GM18867 (cell line): ENCODE data around the gene PYROXD2.

Experiments used
- ATAC-seq: cut with Tn5 transposase; IDR thresholded peaks from one replicate; pipeline ENCODE4 v1.9.1; 2021; ENCODE audit warnings: mild to moderate bottlenecking, moderate library complexity; ENCODE audit not compliant: unreplicated experiment

Gene PYROXD2

GRCh38 chr10:98414932-98415730, at the start of gene PYROXD2:
Gene PYROXD2 (minus strand): TSS chr10:98415182. CDS start chr10:98415135, 47 bp downstream.
- no peak for ATAC-seq

- no peak for ATAC-seq
These were observed 49.2 kb upstream of the PYROXD2 start for GRCh38 chr10:98463976-98464754.

DNA sequence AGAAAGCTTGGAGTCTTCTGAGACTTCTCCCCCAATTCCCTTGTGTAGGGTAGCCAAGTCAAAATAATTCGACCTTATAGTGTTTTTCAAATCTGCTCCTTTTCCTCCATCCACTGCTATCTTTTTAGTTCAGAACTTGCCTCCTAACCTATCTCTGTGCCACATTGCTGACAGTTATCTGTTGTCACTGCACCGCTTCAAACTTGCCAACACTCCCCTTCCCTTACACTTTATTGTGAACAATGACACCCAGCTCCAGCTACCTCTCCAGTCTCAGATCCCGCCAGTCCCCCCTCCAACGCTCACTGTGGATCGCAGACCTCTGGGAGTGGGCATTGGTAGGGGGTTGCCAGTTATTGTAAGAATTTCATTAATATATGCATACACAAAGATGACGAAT, 48.0 kb upstream of the PYROXD2 start:
- ATAC-seq = no peak

- ATAC-seq = no peak
These were observed 46.5 kb upstream of the PYROXD2 start for GRCh38 chr10:98461500-98461842.

GRCh38 chr10:98460837-98461499, 46.0 kb upstream of the PYROXD2 start:
- no peak for ATAC-seq

DNA sequence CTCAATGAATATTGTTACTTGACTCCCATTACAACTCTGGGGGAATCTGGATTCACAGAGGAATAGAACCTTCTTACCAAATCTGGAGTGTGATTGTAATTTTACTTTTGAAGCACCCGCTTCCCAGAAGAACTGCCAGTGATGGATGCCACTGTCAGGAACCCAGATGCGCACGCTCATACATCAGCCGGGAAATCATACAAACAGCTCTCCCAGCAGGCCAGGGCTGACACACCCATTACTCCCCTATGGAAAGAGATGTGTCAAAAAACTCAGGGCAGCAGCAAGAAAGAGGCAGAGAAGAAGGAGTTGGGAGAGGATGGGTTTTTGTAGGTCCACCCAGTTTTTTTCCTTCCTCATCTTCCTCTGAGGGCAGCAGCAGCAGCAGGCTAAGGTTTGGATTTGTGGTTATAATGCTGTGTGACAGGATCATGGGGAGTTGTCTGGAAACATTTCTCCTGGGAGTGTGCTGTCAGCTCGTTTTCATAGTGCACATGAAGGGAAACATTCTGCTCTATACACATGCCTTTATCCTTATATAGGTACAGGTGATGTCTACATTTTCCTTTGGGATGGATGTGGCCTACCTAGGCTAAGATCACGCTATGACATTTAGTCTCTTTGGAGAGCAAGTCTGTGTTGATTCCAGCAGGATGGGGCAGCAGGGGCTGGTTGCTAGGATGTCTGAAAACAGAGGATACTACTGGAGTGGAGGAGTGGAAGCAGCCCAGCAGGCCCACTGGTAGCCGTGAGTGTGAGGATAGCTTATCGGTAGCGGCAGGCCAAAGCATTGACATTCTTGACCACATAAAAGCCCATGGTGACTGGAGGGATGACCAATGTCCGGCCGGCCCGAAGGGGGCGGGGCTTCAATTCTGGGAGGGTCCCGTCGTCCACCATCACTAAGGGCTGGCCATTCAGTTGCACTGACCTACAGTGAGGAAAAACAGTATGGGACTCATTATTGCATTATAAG, 44.1 kb upstream of the PYROXD2 start:
- ATAC-seq = no peak

DNA sequence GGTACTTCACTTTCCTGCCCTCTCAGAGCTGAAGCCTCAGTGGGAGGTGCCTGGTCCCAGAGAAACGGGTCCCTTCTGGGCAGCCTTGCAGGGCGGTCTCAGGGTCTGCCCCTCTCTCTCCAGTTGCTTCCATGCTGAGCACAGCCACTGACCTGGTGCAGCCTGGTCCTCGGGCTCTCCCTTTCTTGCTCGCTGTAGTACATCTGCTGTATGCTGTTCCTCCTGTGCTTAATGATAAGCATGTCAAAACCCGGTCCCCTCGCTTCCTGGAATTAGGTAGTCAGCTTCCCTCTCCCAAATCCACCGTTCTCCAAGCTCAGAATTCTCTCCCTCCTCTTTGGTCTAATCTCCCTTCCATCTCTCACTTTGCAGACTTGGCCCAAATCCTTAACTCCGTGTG, 42.7 kb upstream of the PYROXD2 start:
- ATAC-seq = no peak

- no peak for ATAC-seq
These were observed 41.9 kb upstream of the PYROXD2 start for GRCh38 chr10:98456686-98457482.

- ATAC-seq = no peak
These were observed 41.1 kb upstream of the PYROXD2 start for GRCh38 chr10:98456043-98456570.

GRCh38 chr10:98453729-98454128, 38.7 kb upstream of the PYROXD2 start:
- no peak for ATAC-seq

DNA sequence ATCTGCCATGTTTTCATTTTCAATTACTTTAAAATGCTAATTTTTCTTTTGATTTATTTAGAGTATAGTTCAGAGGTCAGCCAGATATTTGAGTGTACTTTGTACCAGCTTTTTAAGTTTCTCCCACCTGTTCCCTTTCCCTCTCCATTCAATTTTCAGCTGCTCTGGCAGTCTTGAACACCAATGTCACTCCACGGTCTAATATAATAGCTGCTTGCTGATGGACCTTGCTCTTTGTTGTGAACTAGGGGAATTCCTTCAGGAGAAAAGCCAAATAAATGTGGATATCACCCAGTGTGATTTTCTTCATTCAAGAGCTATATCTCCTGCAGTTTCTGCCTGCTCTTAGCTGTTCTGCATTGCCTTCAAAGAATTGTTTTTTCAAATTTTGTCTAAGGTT, 35.6 kb upstream of the PYROXD2 start:
- ATAC-seq = no peak

DNA sequence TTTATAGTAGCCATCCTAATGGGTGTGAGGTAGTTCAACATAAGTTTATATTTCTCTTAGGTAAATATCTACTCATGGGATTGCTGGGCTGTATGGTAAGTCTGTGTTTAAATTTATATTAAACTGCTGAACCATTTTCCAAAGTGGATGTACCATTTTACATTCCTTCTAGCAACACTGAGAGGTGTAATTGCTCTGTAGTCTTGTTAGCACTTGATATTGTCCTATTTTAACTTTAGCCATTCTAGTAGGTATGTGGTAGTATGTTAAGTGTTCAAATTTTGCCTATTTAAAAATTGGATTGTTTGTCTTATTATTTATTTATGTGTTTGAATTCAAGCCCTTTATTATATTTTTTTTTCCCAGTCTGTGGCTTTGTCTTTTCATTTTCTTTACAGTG, 34.3 kb upstream of the PYROXD2 start:
- no peak for ATAC-seq

- peak; percentile 89 for ATAC-seq
These were observed 31.8 kb upstream of the PYROXD2 start, which contains the start of gene HPS1 for GRCh38 chr10:98446661-98447221. Gene HPS1 (minus strand): TSS chr10:98446935. CDS start chr10:98443240, 3,695 bp downstream.

- peak; percentile 30 for ATAC-seq
These were observed 31.2 kb upstream of the PYROXD2 start for GRCh38 chr10:98446151-98446660.

DNA sequence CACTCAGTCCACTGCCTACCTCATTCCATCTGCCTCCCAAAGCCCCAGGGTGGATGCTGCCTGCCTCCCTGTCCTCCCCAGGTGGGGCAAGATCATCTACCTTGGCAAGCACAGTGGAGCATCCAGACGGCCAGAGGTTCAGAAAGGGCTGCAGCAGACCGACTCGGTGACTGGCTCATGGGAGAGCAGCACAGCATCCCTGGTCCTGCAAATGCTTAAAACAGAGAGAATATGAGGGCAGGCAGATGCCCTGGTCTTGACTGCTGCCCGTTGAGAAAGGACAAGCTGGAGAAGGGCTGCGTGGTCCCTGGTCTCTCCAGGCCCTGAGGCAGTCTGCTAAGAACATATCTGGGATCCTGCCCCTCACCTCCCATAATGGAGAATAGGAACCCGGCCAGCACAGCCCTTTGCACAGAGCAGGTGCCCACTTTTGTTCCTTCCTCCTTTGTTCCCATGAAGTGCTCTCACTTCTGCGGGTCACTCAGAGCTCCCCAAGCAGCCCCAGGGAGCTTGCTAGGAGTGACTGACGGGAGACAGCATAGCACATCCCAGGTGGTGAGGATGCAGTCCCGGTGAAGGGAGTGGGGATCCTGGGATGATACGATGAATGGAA, 30.3 kb upstream of the PYROXD2 start:
- ATAC-seq = no peak

- ATAC-seq = no peak
These were observed 29.5 kb upstream of the PYROXD2 start for GRCh38 chr10:98444314-98445006.

- ATAC-seq = no peak
These were observed 23.7 kb upstream of the PYROXD2 start for GRCh38 chr10:98438715-98439114.

DNA sequence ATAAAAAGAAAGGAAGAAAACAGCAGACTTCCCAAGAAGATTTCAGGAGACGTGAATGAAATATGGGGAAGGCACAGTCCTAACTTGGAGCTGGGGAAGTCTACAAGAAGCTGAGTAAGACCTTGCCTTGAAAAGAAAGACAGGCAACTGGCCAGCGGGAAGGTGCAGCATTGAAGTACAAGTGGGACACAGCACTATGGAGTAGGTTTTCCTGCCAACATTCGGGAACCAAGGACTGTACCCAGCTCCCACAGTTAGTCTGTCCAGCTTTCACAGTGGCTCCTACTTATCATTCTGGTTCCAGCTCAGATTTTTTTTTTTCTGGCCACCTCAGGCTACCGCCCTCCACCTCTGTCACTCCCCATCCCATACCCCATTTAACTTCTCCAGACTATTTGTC, 21.7 kb upstream of the PYROXD2 start:
- no peak for ATAC-seq
